ENCODE results near the gene ENAH. TPM values are rescaled to one million over a fixed set of nuclear protein-coding genes. Genes with fewer than 3 reads are reported as not detected.
A peak's percentile ranks its signal among the peaks of the same experiment; 100 is the strongest.

ENAH gene
- total and polyA plus RNA-seq, 2 experiments from 2014 or later: 109 to 184 TPM

GRCh38 chr1:225446595-225446960 lies 206.3 kb downstream of the ENAH start:
- Histone ChIP-seq H3K4me2 (peak overlapping the region; percentile 43; the same call in 1 of the 2 replicates), H3K36me3 (ENCODE audit: insufficient read depth) (no peaks in the 10 kb centered on the region), H3K27me3 (ENCODE audit: insufficient read depth) (no peaks in the 10 kb centered on the region), H3K9me2 (ENCODE audit: insufficient read depth) (no peaks in the 10 kb centered on the region), H4K20me1 (replicated peaks; ENCODE audit: insufficient read depth) (no peaks in the 10 kb centered on the region), H2AFZ (peak overlapping the region; percentile 87), H3F3A (replicated peaks; ENCODE audit: low read depth) (no peaks in the 10 kb centered on the region), H3K27ac (ENCODE audit: low read depth) (no peak overlapping the region), H3K4me1 (ENCODE audit: insufficient read depth) (peaks cover 13% of the 10 kb centered on the region), H3K4me3 (no peak overlapping the region), H3K79me2 (replicated peaks; ENCODE audit: insufficient read depth) (no peaks in the 10 kb centered on the region)
- Mint-ChIP-seq H3K27ac (no peak overlapping the region), H3K9me3 (no peaks in the 10 kb centered on the region), H3K27me3 (ENCODE audit: insufficient read depth, low read depth, poor library complexity) (peaks cover 17% of the 10 kb centered on the region), H3K36me3 (ENCODE audit: low read depth) (no peaks in the 10 kb centered on the region), H3K4me1 (peaks cover 32% of the 10 kb centered on the region), H3K4me3 (no peak overlapping the region)
- TF ChIP-seq CTCF (conservative IDR thresholded peaks at IDR 0.05; ENCODE audit: low read depth in 2 of 2) (peak in 1 of 2 experiments; percentile 6; a peak in 1 of 4 replicates), JUNB (IDR thresholded peaks at IDR 0.05; ENCODE audit: unreplicated experiment) (no peak)
- ATAC-seq: peak; percentile 45
- no peak for DNase-seq (ENCODE audit: low spot score)

- Histone ChIP-seq H3K79me2 (replicated peaks; ENCODE audit: insufficient read depth) (no peaks in the 10 kb centered on the region), H2AFZ (peak overlapping the region; percentile 87), H3K36me3 (ENCODE audit: insufficient read depth) (no peaks in the 10 kb centered on the region), H3K4me3 (no peak overlapping the region), H3K9me2 (ENCODE audit: insufficient read depth) (no peaks in the 10 kb centered on the region), H3K27me3 (ENCODE audit: insufficient read depth) (no peaks in the 10 kb centered on the region), H3K4me2 (peak overlapping the region; percentile 43; the same call in 1 of the 2 replicates), H3F3A (replicated peaks; ENCODE audit: low read depth) (no peaks in the 10 kb centered on the region), H3K27ac (ENCODE audit: low read depth) (no peak overlapping the region), H3K4me1 (ENCODE audit: insufficient read depth) (peaks cover 13% of the 10 kb centered on the region), H4K20me1 (replicated peaks; ENCODE audit: insufficient read depth) (no peaks in the 10 kb centered on the region)
- Mint-ChIP-seq H3K9me3 (no peaks in the 10 kb centered on the region), H3K27ac (no peak overlapping the region), H3K4me3 (no peak overlapping the region), H3K4me1 (peaks cover 32% of the 10 kb centered on the region), H3K36me3 (ENCODE audit: low read depth) (no peaks in the 10 kb centered on the region), H3K27me3 (ENCODE audit: insufficient read depth, low read depth, poor library complexity) (peaks cover 17% of the 10 kb centered on the region)
- ATAC-seq (peak; percentile 16; the same call in 1 of the 3 replicates), DNase-seq (ENCODE audit: low spot score) (no peak)
- TF ChIP-seq CREB1 (CRISPR knock-in tag; IDR thresholded peaks at IDR 0.05; ENCODE audit: low read depth) (no peak), ZNF462 (CRISPR knock-in tag; IDR thresholded peaks at IDR 0.05) (no peak), STAT1 (IDR thresholded peaks at IDR 0.05; ENCODE audit: unreplicated experiment) (no peak)
Measured at GRCh38 chr1:225445639-225446594, 207.0 kb downstream of the ENAH start.
